Mesodermal cell (in vitro differentiated cells): ENCODE measurements around the gene HSD11B2.

Experiments used
- H3K27ac ChIP-seq: 2 replicates; pipeline ENCODE4 v1.7.0; 2013; ENCODE audit warnings: mild to moderate bottlenecking, low read depth, low read length, moderate library complexity; ENCODE audit not compliant: severe bottlenecking
- H3K36me3 ChIP-seq: 2 replicates; pipeline ENCODE4 v1.7.1; 2013; ENCODE audit warnings: mild to moderate bottlenecking, low read length, moderate library complexity; ENCODE audit not compliant: control insufficient read depth, insufficient read depth
- H3K4me1 ChIP-seq: one replicate; pipeline ENCODE4 v1.7.1; 2013; ENCODE audit warnings: mild to moderate bottlenecking, low read length; ENCODE audit not compliant: insufficient read depth, control insufficient read depth, poor library complexity, severe bottlenecking
- H3K4me3 ChIP-seq: 2 replicates; pipeline ENCODE4 v1.7.0; 2013; ENCODE audit warnings: low read length, control low read depth, mild to moderate bottlenecking; ENCODE audit not compliant: insufficient read depth, poor library complexity, severe bottlenecking; ENCODE audit errors: extremely low read depth
- H3K9me3 ChIP-seq: 2 replicates; pipeline ENCODE4 v1.7.1; 2013; ENCODE audit warnings: mild to moderate bottlenecking, low read length, moderate library complexity; ENCODE audit not compliant: control insufficient read depth
- WGBS, 2 experiments: methylation state at CpG; one replicate each; pipeline ENCODE4 v1.1.5; 2013; ENCODE audit warnings: missing lambda C conversion rate in 2 of 2; ENCODE audit not compliant: insufficient coverage in 2 of 2; 5-methylcytosine and 5-hydroxymethylcytosine counted together

HSD11B2 gene

DNA sequence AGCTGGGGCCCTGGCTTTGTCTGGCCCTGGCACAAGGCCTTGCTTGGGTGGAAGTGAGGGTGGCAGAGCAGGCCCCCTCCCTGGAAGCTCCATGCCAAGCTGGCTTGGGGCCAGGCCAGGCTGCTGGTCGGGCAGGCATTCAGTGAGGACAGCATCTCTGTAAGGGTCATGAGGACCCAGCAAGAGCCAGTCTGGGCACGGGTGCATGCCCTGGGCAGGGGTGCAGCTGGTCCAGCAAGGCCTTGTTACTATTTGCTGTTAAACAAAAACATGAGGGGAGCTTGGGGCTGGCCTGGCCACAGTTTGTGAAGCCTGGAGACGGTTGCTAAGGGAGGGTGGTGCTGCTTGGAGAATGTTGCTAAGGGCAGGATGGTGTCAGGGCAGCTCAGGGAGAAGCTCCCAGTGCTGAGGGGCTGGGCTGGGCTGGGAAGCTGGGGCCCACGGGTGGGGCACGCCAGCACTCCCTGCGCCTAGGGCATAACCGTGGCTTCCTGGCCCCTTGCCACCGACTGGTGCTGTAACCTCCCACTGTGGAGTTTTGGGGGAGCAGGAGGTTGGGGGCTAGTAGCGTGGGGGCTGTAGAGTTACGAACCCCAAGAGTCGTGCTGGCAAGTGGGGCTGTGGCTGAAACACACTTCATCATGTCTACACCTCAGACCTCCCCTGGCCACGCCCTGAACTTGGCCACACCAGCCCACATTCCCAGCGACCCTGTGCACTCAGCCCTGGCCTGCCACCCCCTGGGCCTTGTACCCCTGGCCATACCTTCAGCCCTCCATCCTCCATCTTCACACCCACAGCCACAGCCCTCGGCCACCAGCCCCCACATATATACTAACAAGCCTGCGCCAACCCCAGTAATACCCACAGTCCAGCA is 39.3 kb upstream of the HSD11B2 start:
- Histone ChIP-seq H3K4me1 (peaks cover 22% of the 10 kb centered on the region), H3K27ac (no peak overlapping the region), H3K4me3 (no peak overlapping the region), H3K36me3 (no peaks in the 10 kb centered on the region), H3K9me3 (no peaks in the 10 kb centered on the region)
- 84 to 88% methylated on average over 9 to 13 of the region's 15 CpGs for WGBS, 2 experiments

DNA sequence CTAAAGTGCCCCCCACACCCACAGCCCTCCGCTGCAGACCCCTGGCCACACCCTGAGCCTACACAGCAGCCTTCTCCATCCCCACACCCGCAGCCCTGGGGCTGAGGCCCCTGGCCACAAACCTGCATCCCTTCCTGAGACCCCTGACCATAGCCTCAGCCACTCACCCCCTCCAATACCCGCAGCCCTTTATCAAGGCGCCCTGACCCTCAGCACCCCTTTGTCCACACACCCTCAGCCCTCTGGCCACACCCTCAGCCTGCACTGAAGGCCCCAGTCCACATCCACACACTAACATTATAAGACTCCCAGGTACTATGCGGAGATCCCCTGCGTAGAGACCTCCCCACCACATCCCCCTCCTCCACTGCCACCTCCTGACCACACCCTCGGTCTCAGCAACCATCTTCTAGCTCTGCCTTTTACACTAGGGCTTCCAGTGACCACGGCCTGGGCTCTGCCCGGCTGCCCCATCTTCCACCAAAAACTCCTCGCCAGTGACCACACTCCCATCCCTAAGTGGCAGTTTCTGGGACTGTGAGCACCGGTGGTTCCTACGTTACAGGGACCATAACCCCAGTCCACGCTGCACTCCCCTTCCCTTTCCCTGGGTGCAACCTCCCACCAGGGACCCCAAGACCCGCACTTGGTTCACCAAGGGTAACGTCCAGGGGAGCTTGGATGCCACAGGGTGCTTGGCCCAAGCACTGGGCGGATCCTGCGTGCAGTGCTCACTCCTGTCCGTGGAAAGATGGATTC is 38.4 kb upstream of the HSD11B2 start:
- 83 to 89% methylated on average over 16 to 18 of the region's 18 CpGs for WGBS, 2 experiments
- Histone ChIP-seq H3K4me3 (no peak overlapping the region), H3K4me1 (peaks cover 29% of the 10 kb centered on the region), H3K36me3 (no peaks in the 10 kb centered on the region), H3K9me3 (no peaks in the 10 kb centered on the region), H3K27ac (no peak overlapping the region)

DNA sequence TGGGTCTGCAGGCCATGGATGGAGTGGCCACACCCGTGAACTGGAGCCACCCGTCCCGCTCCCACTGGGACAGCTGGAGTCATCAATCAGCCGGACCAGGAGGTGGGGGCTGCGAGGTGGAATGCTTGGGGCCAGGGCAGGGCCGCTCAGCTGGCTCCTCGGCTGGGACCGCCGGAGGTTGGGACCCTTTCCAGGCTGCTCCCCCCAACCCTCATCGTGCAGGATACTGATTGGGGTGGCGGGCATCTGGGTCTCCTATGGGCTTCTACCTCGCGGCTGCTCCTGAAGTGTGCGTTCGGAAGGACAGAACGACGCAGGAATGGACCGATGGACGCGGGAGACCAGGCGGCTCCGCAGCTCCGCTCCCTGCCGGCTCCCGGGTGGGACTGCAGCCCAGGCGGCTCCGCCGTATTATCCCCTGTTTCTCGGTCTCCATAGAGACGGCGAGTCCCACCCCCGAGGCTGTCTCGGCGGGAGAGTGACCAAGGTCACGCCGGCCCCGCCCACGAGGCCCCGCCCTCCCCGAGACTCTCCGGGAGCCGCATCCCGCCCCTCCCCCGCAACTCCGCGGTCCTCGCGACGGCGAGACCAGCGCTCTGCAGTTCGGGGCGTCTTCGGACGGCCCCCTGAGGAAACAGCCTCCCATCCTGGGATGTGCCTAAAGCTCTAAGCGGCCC is 37.7 kb upstream of the HSD11B2 start, which contains the start of gene TPPP3:
Gene TPPP3, minus strand, starts transcription at position 388 of the 677 bp plus-strand sequence. CDS start 2,387 bp downstream, outside the sequence.
- WGBS, 2 experiments, result 2 to 9% methylated on average over 33 to 45 of the region's 56 CpGs
- peak within 1 kb of the TSS; percentile 19 for H3K4me3 ChIP-seq
- H3K27ac ChIP-seq, result peak within 1 kb of the TSS; percentile 45
- H3K4me1 ChIP-seq, result peaks cover 29% of the 10 kb centered on the region
- H3K36me3 ChIP-seq, result no peaks in the 10 kb centered on the region
- H3K9me3 ChIP-seq, result no peaks in the 10 kb centered on the region

DNA sequence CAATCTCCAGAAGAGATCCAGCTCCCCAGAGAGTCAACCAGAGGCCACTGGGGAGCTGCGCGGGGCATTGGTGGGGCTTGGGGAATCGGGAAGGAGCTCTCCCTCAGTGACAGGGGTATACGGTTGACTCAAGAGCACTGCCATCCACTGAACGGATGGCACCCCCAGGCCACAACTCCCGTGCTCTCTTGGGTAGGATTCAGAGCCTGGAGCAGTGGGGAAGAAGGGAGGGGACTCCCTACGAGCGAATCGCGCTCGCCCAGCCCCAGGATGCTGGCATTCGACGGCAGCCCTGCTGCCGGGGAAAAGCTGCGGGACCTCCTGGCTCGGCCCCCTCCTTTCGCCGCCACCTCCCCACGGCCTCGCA is 37.1 kb upstream of the HSD11B2 start:
- H3K27ac ChIP-seq, result peak overlapping the region; percentile 45
- 8 to 10% methylated on average over 15 to 16 of the region's 20 CpGs for WGBS, 2 experiments
- no peaks in the 10 kb centered on the region for H3K36me3 ChIP-seq
- H3K4me1 ChIP-seq, result peaks cover 29% of the 10 kb centered on the region
- no peak overlapping the region for H3K4me3 ChIP-seq
- no peaks in the 10 kb centered on the region for H3K9me3 ChIP-seq

DNA sequence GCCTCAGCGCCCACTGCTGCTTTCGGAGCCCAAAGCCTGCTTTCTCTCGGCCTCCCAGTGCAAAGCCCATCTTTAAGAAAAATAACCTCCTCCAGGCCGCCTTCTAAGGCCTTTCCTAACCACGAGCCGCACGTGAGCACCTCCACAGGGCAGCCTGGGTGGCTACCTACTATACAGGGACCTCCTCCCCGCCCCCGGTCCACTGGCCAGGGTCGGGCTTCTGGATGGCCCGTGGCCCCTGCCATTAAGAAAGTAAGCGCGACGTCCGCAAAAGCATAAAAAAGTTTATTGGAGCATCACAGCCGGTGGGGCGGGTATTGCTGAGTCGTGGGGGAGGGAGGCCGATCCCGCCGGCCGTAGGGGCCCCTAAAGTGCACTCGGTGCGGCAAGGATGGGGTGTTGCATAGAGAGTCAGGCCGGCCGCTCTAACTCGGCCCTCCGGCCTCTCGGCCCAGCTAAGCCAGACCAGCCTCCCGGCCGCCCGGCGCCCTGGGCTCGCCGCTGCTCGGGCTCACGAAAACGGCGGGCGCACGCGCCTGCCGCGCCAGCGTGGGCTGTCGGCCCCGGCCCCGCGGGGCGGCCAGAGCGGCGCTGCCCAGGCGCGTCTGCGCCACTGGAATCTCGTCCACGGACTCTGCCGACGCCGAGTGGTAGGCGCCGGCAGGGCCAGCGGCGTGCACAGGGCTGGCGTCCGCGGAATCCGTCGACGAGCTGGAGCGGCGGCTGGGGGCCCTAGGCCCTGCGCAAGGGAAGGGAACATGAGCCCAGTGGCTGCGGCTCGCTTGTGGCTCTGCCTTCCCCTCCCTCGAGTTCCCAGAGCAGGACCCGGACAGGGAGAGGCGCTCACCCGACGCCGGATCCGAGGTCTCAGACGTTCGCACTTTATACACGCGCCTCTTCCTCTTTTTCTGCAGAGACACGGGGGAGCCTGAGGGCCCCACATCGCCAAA is 36.5 kb upstream of the HSD11B2 start:
- Histone ChIP-seq H3K4me3 (no peak overlapping the region), H3K27ac (no peak overlapping the region), H3K4me1 (peaks cover 29% of the 10 kb centered on the region), H3K9me3 (no peaks in the 10 kb centered on the region), H3K36me3 (no peaks in the 10 kb centered on the region)
- WGBS, 2 experiments, result 14 to 15% methylated on average over 76 to 80 of the region's 88 CpGs

DNA sequence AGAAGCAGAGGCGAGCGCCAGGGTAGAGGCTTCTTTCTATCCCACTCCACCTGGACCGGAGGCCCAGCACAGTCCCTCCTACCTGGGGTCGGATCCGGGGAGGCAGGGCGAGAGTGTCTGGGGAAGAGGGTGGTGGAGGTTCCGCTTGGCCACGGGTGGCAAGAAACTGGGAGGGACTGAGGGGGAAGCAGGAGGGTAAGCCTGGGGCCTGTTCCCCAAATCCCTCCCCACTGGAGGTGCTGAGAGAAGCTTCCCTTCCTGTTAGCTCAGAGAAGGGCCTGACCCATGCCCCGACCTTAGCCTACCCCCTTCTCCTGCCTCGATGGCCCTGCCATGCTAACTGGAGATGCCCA is 35.8 kb upstream of the HSD11B2 start:
- H3K9me3 ChIP-seq, result no peaks in the 10 kb centered on the region
- H3K27ac ChIP-seq, result no peak overlapping the region
- no peak overlapping the region for H3K4me3 ChIP-seq
- 81 to 85% methylated on average over 4 to 6 of the region's 10 CpGs for WGBS, 2 experiments
- H3K4me1 ChIP-seq, result peaks cover 29% of the 10 kb centered on the region
- H3K36me3 ChIP-seq, result no peaks in the 10 kb centered on the region

DNA sequence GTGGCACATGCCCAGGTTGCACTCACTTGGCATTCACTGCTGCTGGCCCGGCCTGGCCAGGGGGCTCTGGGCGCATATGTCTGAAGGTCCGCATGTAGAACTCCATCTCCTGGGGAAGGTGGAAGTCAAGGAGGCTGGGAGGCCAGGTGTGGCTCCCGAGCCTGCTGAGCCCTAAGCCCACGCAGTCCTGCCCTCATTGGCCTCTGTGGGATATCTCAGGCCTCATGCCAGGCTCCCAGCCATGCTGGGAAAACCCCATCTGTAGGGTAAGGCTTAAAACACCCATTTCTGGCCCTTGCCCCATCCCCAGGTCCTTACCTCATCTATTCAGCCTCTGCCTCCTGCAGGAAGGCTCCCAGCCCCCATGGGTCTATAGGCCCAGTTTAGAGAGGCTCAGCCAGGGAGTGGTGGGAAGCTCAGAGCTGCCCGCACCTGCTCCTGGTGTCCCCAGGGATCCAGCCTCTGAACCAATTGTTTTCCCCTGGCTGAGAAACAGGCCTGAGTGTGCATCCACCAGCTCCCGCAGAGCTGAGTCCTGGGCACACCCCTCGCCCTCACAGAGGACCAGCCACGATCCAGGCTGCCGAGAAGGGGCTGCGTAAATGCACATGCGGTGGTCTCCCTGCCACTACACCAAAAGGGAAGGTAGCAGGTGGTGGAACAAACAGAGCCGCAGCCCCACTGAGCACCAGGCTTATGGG is 35.3 kb upstream of the HSD11B2 start:
- 58 to 82% methylated on average over 6 to 10 of the region's 13 CpGs for WGBS, 2 experiments
- Histone ChIP-seq H3K9me3 (no peaks in the 10 kb centered on the region), H3K27ac (peak overlapping the region; percentile 33), H3K4me3 (no peak overlapping the region), H3K36me3 (no peaks in the 10 kb centered on the region), H3K4me1 (peaks cover 29% of the 10 kb centered on the region)

DNA sequence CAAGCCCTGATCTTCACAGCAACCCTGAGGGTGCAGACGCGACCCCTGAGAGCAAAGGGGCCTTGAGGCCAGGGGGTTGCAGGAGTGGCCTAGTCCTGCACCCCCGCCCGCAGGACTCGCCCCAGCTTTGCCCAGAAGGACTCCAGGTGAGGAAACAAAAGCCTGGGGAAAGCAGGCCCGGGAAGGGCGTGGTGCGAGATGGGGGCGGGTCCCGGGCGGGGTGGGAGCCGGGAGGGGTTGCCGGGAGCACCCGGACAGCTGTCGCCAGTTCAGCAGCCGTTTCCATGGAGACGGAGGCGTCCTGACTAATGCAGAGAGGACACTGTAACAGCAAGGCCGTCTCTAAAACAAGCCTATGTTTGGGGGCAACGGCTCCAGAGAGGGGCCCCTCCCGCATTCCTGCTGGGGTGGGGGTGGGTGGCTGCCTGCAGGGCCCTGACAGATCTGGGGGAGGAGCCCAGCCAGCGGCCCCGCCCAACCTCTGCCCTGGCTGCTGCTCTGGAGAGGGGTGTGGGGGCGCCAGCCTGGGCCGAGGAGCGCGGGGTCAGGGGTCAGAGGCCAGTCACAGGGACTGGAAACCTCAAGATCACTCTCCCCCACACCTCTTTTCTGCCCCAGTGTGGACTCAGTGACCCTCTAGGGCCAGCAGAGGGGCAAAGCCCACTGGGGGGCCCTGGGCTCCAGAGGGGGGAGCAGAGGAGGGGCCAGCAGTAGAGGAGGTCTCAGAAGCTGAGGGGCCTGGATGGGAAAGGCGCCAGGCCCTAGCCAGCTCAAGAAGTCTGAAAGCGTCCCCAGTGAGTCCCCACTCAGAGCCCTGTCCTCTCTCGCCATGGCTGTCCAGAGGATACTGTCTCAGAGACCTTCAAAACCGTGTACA is 34.5 kb upstream of the HSD11B2 start:
- H3K36me3 ChIP-seq, result no peaks in the 10 kb centered on the region
- peaks cover 29% of the 10 kb centered on the region for H3K4me1 ChIP-seq
- no peak overlapping the region for H3K4me3 ChIP-seq
- 19 to 25% methylated on average over 23 to 24 of the region's 31 CpGs for WGBS, 2 experiments
- H3K27ac ChIP-seq, result peak overlapping the region; percentile 73
- no peaks in the 10 kb centered on the region for H3K9me3 ChIP-seq
